AG10803 (cell line): ENCODE measurements around the gene FKBP8.
A peak's percentile ranks its signal among the peaks of the same experiment; 100 is the strongest.

Experiments
- DNase-seq: peaks from one replicate; pipeline ENCODE4 v3.0.0; 2010; ENCODE audit warnings: low read depth
- H3K4me3 ChIP-seq: 2 replicates; pipeline ENCODE4 v1.5.1; 2011; ENCODE audit warnings: mild to moderate bottlenecking, low read length, control low read depth
- CTCF ChIP-seq: conservative IDR thresholded peaks from 2 replicates; pipeline ENCODE4 v1.5.1; 2011; ENCODE audit warnings: mild to moderate bottlenecking, low read length, control low read depth, inconsistent platforms

The FKBP8 gene

DNA sequence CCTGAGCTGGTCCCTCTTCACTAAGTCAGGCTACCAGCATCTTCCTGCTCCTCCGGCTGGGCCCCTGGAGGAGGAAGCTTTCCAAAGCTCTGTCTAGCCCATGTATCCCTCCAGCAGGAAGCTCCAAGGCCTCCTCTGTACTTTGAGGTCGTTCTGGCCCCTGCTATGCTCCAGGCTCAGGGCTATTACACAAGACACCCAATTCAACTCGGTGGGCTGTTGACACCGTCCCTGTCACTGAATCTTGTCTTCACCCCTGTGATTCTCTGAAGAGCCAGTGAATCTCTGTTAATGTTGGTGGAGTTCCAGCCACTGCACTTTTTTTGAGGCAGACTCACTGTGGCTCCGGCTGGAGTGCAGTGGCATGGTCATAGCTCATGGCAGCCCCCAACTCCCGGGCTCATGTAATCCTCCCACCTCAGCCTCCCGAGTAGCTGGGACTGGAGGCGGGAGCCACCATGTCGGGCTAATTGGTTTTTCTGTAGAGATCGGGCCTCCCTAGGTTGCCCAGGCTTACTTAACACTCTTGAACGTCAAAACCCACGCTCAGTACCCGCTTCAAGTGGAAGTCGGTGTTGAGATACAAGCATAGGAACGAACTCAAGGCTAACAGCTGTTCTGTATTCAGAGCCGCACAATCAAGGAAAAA is 44.7 kb upstream of the FKBP8 start:
- H3K4me3 ChIP-seq: peak overlapping the region; percentile 76
- DNase-seq: no peak
- no peak for TF ChIP-seq CTCF

DNA sequence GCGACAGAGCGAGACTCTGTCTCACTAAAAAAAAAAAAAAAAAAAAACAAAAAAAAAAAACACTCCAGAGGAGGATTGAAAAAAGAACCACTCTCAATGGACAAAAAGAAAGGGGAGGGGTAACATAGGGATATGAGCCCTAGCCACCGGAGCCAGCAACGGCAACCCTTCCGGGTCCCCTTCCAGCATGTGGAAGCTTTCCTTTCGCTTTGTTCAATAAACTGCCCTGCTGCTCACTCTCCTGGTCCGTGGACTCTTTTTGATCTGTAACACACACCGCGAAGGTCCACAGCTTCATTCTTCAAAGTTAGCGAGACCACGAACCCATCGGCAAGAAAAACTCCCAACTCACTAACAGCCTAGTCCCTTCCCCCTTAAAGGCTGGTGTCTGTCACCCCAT is 44.2 kb upstream of the FKBP8 start:
- no peak for DNase-seq
- no peak for TF ChIP-seq CTCF
- H3K4me3 ChIP-seq: no peak overlapping the region

GRCh38 chr19:18586306-18586705 is 42.9 kb upstream of the FKBP8 start:
- DNase-seq: no peak
- H3K4me3 ChIP-seq: no peak overlapping the region
- TF ChIP-seq CTCF: no peak

DNA sequence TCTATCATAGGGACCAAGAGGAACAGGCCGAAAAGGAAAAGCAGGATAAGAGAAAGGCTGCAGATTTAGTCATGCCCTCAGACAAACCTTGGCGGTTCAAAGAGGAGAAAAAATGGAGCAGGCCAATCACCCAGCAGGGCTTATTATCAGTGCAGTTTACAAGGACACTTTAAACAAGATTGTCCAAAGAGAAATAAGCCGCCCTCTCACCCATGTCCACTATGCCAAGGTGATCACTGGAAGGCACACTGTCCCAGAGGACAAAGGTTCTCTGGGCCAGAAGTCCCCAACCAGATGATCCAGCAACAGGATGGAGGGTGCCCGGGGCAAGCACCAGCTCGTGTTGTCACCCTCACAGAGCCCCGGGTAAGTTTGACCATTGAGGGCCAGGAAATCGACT is 36.9 kb upstream of the FKBP8 start:
- DNase-seq: no peak
- TF ChIP-seq CTCF: no peak
- no peak overlapping the region for H3K4me3 ChIP-seq

- no peak overlapping the region for H3K4me3 ChIP-seq
- no peak for DNase-seq
- no peak for TF ChIP-seq CTCF
Measured at GRCh38 chr19:18577365-18577914, 34.1 kb upstream of the FKBP8 start.

DNA sequence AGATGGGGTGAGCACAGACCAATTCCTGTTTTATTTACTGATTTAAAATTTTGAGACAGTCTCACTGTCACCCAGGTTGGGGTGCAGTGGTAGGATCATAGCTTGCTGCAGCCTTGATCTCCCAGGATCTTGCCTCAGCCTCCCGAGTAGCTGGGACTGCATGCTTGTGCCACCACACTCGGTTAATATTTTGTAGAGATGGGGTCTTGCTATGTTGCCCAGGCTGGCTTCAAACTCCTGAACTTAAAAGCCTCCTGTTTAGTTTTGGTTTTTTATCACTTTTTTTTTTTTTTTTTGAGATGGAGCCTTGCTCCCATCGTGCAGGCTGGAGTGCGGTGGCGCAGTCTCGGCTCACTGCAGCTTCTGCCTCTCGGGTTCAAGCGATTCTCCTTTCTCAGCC is 33.0 kb upstream of the FKBP8 start:
- no peak for DNase-seq
- TF ChIP-seq CTCF: no peak
- no peak overlapping the region for H3K4me3 ChIP-seq

DNA sequence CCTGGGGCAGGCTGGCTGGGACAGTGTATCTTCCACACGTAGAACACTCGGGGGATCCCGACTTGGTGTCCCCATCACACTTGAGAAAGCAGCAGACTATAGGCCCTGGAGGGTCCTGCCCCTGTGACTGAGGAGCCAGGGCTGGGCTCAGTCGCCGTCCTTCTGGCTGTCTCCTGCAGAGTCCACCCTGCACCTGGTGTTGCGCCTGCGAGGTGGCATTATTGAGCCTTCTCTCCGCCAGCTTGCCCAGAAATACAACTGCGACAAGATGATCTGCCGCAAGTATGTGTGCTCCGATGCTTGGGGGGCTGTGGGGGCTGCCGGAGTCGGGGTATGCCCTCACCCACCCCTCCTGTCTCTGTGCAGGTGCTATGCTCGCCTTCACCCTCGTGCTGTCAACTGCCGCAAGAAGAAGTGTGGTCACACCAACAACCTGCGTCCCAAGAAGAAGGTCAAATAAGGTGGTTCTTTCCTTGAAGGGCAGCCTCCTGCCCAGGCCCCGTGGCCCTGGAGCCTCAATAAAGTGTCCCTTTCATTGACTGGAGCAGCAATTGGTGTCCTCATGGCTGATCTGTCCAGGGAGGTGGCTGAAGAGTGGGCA is 31.4 kb upstream of the FKBP8 start:
- no peak for TF ChIP-seq CTCF
- no peak overlapping the region for H3K4me3 ChIP-seq
- no peak for DNase-seq
